Neural progenitor cell (in vitro differentiated cells): Measurements from ENCODE around the gene TYMS. TPM values are rescaled to one million over a fixed set of nuclear protein-coding genes. Genes with fewer than 3 reads are reported as not detected.

Experiments
- DNase-seq: peaks from one replicate; pipeline ENCODE4 v3.0.0-alpha.2; 2016; ENCODE audit warnings: low spot score
- H2AFZ ChIP-seq: fragments of 200-600 bp; sonication (generic); replicated peaks from 2 replicates; pipeline ENCODE4 v1.6.1; 2016; ENCODE audit warnings: antibody characterized with exemption
- H3F3A ChIP-seq: fragments of 200-600 bp; sonication (generic); 2 replicates; pipeline ENCODE4 v1.6.1; 2016; ENCODE audit warnings: antibody characterized with exemption, low read depth
- H3K27ac ChIP-seq: fragments of 200-600 bp; sonication (generic); 2 replicates; pipeline ENCODE4 v1.5.1; 2016; ENCODE audit warnings: mild to moderate bottlenecking
- H3K27me3 ChIP-seq: fragments of 200-600 bp; sonication (generic); 2 replicates; pipeline ENCODE4 v1.6.1; 2016; ENCODE audit warnings: mild to moderate bottlenecking, moderate library complexity
- H3K36me3 ChIP-seq: fragments of 200-600 bp; sonication (generic); 2 replicates; pipeline ENCODE4 v1.5.1; 2016
- H3K4me1 ChIP-seq: fragments of 200-600 bp; sonication (generic); 2 replicates; pipeline ENCODE4 v1.6.1; 2016; ENCODE audit warnings: mixed run types
- H3K4me2 ChIP-seq: fragments of 200-600 bp; sonication (generic); 2 replicates; pipeline ENCODE4 v1.6.1; 2016
- H3K4me3 ChIP-seq: fragments of 200-600 bp; sonication (generic); 2 replicates; pipeline ENCODE4 v1.5.1; 2016
- H3K79me2 ChIP-seq: fragments of 200-600 bp; sonication (generic); 2 replicates; pipeline ENCODE4 v1.6.1; 2016; ENCODE audit warnings: low read depth
- H3K9ac ChIP-seq: fragments of 200-600 bp; sonication (generic); 2 replicates; pipeline ENCODE4 v1.6.1; 2016
- H3K9me3 ChIP-seq: fragments of 200-600 bp; sonication (generic); 2 replicates; pipeline ENCODE4 v1.5.1; 2016; ENCODE audit warnings: low read depth
- H4K20me1 ChIP-seq: fragments of 200-600 bp; sonication (generic); 2 replicates; pipeline ENCODE4 v1.6.1; 2016; ENCODE audit warnings: low read depth
- H3K27ac Mint-ChIP-seq: 3 replicates; pipeline ENCODE4 v1.8.0; 2021; ENCODE audit warnings: mixed read lengths
- H3K27me3 Mint-ChIP-seq: 2 replicates; pipeline ENCODE4 v1.8.0; 2022; ENCODE audit warnings: low read depth, mild to moderate bottlenecking, inconsistent platforms, moderate library complexity, mixed read lengths; ENCODE audit not compliant: insufficient read depth
- H3K36me3 Mint-ChIP-seq: 3 replicates; pipeline ENCODE4 v1.8.0; 2021; ENCODE audit warnings: mixed read lengths
- H3K4me1 Mint-ChIP-seq: 3 replicates; pipeline ENCODE4 v1.8.0; 2021; ENCODE audit warnings: mixed read lengths
- H3K4me3 Mint-ChIP-seq: 3 replicates; pipeline ENCODE4 v1.8.0; 2021; ENCODE audit warnings: mild to moderate bottlenecking, moderate library complexity, mixed read lengths
- H3K9me3 Mint-ChIP-seq: 3 replicates; pipeline ENCODE4 v1.8.0; 2020; ENCODE audit warnings: mixed read lengths
- CTCF ChIP-seq: fragments of 200-600 bp; sonication (generic); IDR thresholded peaks from 2 replicates; pipeline ENCODE4 v1.5.1; 2017; ENCODE audit warnings: antibody characterized with exemption, mild to moderate bottlenecking
- EZH2 ChIP-seq: fragments of 200-600 bp; sonication (generic); IDR thresholded peaks from 2 replicates; pipeline ENCODE4 v1.6.1; 2017; ENCODE audit warnings: antibody characterized with exemption, mild to moderate bottlenecking, moderate library complexity
- EZH2phosphoT487 ChIP-seq: fragments of 200-600 bp; sonication (generic); IDR thresholded peaks from 2 replicates; pipeline ENCODE4 v1.6.1; 2017; ENCODE audit warnings: antibody characterized with exemption
- total RNA-seq: library from RNA; depleted of rRNA; stranded (reverse); fragments of >200 nt; gene quantifications from 2 replicates; pipeline ENCODE4 v1.2.3, GENCODE V29; 2015; ENCODE audit warnings: low replicate concordance

The TYMS gene
- total RNA-seq, 1 donor from 2014 or later, result 86.9 TPM

DNA sequence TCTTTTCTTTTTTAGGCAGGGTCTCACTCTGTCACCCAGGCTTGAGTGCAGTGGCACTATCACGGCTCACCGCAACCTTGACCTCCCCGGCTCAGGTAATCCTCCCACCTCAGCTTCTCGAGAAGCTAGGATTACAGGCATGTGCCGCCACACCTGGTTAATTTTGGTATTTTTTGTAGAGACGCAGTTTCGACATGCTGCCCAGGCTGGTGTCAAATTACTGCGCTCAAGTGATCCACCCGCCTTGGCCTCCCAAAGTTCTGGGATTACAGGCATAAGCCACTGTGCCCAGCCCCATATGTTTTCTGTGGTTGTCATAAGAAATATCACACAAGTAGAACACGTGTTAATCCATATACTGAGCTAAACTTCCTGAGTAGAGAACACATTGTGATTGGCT, 40.3 kb downstream of the TYMS start:
- no peaks in the 10 kb centered on the region for H3K9me3 ChIP-seq
- no peak for TF ChIP-seq CTCF
- no peak for TF ChIP-seq EZH2
- H3K36me3 ChIP-seq, result no peaks in the 10 kb centered on the region
- H3K4me1 ChIP-seq, result no peaks in the 10 kb centered on the region
- Mint-ChIP-seq H3K27me3 (no peaks in the 10 kb centered on the region), H3K9me3 (no peaks in the 10 kb centered on the region), H3K4me3 (no peak overlapping the region), H3K27ac (no peak overlapping the region), H3K36me3 (peaks cover 15% of the 10 kb centered on the region), H3K4me1 (peaks cover 12% of the 10 kb centered on the region)
- H3K79me2 ChIP-seq, result no peaks in the 10 kb centered on the region
- no peaks in the 10 kb centered on the region for H3K27me3 ChIP-seq
- H3F3A ChIP-seq, result no peaks in the 10 kb centered on the region
- H3K4me3 ChIP-seq, result no peak overlapping the region
- H3K4me2 ChIP-seq, result no peak overlapping the region
- DNase-seq, result no peak
- no peak overlapping the region for H3K27ac ChIP-seq
- H4K20me1 ChIP-seq, result peaks cover 4% of the 10 kb centered on the region
- no peak overlapping the region for H3K9ac ChIP-seq
- H2AFZ ChIP-seq, result no peak overlapping the region

- no peaks in the 10 kb centered on the region for H3F3A ChIP-seq
- DNase-seq, result no peak
- no peaks in the 10 kb centered on the region for H3K4me1 ChIP-seq
- H3K4me3 ChIP-seq, result no peak overlapping the region
- H3K36me3 Mint-ChIP-seq, result peaks cover 23% of the 10 kb centered on the region
- TF ChIP-seq EZH2 (no peak), CTCF (no peak), EZH2phosphoT487 (no peak)
- no peak overlapping the region for H2AFZ ChIP-seq
- peaks cover 12% of the 10 kb centered on the region for H3K4me1 Mint-ChIP-seq
- H3K36me3 ChIP-seq, result no peaks in the 10 kb centered on the region
- H3K9me3 ChIP-seq, result no peaks in the 10 kb centered on the region
- H3K4me3 Mint-ChIP-seq, result no peak overlapping the region
- peak overlapping the region; percentile 17 for H3K27ac Mint-ChIP-seq
- H3K9me3 Mint-ChIP-seq, result no peaks in the 10 kb centered on the region
- H3K27ac ChIP-seq, result no peak overlapping the region
- no peaks in the 10 kb centered on the region for H3K79me2 ChIP-seq
- H3K4me2 ChIP-seq, result no peak overlapping the region
- H3K27me3 ChIP-seq, result no peaks in the 10 kb centered on the region
- H3K27me3 Mint-ChIP-seq, result peaks cover 3% of the 10 kb centered on the region
- no peak overlapping the region for H3K9ac ChIP-seq
- peaks cover 3% of the 10 kb centered on the region for H4K20me1 ChIP-seq
Observed at GRCh38 chr18:703213-703967, 45.9 kb downstream of the TYMS start.

GRCh38 chr18:706405-706804, 49.0 kb downstream of the TYMS start:
- Histone ChIP-seq H3K36me3 (no peaks in the 10 kb centered on the region), H3K27ac (no peak overlapping the region), H3K9ac (no peak overlapping the region), H3F3A (peaks cover 3% of the 10 kb centered on the region), H3K9me3 (no peaks in the 10 kb centered on the region), H4K20me1 (peaks cover 11% of the 10 kb centered on the region), H3K4me1 (no peaks in the 10 kb centered on the region), H3K4me3 (no peak overlapping the region), H2AFZ (no peak overlapping the region), H3K27me3 (no peaks in the 10 kb centered on the region), H3K79me2 (peaks cover 18% of the 10 kb centered on the region), H3K4me2 (no peak overlapping the region)
- TF ChIP-seq CTCF (no peak), EZH2 (no peak), EZH2phosphoT487 (no peak)
- Mint-ChIP-seq H3K4me1 (peaks cover 23% of the 10 kb centered on the region), H3K27ac (peak overlapping the region; percentile 82), H3K36me3 (peaks cover 24% of the 10 kb centered on the region), H3K9me3 (no peaks in the 10 kb centered on the region), H3K4me3 (no peak overlapping the region), H3K27me3 (peaks cover 5% of the 10 kb centered on the region)
- DNase-seq, result no peak
